Jurkat, Clone E6-1 (cell line): ENCODE data around the gene CNN2.

Source experiments
- DNase-seq: peaks from one replicate; pipeline ENCODE4 v3.0.0-alpha.2; 2011; ENCODE audit warnings: low read depth, low spot score
- H3K4me3 ChIP-seq: 2 replicates; pipeline ENCODE4 v1.5.1; 2011; ENCODE audit warnings: mild to moderate bottlenecking, low read length, control low read depth, moderate library complexity

CNN2 gene

DNA sequence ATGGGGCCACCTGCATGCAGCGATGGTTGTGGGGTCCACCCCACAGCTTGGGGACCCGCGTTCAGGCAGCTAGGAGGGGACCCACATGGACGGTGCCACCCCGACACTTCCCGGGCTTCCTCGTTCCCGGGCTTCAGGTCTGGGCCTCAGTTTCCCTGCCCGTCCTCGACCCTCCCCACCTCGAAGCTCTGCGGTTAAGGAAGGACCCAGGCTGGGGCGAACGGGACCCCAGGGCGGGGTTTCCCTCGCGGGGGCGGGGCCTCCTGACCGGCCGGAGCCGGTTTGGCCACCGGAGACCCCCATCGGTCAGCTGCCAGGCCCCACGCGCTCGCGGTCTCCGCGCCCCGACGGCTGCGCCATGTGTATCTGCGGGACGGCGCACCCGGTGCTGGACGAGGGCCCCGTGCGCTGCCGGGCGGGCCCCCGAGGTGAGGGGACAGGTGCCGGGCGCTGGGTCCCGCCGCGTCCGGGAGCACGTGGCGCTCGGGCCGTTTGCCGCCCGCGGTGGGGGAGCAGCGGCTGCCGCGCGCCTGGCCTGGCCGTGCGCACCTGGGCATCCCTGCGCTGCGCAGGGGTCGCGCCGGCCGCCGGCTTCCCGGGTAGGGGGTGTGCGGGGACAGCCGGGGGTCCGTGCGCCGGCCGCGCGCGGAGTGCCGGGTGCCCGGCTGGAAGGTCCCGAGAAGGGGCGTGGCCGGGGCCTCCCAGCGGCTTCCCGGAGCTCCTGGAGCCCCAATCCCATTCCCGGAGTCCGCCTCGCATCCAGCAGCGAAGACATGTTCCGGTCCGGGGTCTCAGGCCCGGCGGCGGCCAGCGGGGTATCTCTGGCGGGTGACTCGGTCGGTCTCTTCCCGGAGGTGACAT is 44.8 kb downstream of the CNN2 start:
- DNase-seq, result no peak
- no peak overlapping the region for H3K4me3 ChIP-seq

DNA sequence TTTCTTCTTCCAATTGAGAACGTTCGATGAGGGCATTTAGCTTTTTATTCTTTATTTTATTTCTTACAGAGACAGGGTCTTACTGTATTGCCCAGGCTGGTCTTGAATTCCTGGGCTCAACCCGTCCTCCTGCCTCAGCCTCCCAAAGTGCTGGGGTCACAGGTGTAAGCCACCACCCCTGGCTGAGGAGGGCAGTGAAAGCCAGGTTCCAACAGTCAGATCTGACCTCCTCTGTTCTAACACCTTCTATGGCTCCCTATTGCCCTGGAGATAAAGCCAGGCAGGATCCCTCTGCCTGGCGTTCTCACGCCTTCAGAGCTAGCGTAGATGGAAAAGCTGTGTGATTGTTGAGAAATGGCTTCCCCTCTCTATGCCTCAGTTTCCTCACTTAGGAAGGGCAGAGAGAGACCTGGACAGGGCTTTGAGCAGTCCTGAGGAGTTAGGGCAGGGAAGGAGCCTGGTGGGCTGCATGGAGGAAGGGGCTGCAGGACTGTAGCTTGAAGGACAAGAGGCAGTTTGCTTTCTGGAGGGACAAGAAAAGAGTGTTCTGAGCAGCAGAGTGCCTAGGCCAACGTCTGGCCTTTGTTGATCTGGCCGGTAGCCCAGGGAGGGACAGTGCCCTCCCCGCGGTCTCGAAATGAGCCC is 46.1 kb downstream of the CNN2 start:
- DNase-seq, result no peak
- no peak overlapping the region for H3K4me3 ChIP-seq

DNA sequence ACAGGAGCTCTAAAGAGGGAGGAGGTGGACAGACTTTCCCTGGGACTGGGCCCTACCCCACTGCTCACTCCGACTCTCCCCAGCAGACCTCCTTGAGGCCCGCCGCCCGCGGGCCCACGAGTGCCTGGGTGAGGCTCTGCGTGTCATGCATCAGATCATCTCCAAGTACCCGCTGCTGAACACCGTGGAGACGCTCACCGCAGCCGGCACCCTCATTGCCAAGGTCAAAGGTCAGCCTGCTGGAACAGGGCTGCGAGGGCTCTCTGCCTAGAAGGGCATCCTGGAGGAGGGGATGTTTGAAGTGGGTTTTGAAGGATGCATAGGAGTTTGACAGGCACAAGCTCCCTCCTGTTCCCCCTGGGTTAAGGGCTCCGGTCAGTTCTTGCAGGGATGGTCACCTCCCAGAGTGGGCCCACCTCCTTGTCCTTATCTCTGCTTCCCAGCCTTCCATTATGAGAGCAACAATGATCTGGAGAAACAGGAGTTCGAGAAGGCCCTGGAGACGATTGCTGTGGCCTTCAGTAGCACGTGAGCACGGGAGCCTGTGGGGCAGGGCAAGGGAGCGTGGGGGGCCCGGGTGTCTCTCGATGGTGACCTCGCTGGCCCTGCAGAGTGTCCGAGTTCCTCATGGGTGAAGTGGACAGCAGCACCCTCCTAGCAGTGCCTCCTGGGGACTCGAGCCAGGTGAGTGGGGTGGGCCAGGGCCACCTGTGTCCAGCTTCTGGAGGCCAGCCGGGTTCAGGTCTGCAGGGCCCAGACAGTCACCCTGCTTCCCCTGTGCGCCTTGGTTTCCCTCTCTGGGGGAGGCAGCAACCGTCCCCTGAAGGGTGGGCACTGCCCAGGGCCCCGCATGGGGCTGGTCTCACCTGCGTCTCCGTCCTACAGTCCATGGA is 46.9 kb downstream of the CNN2 start:
- no peak overlapping the region for H3K4me3 ChIP-seq
- no peak for DNase-seq

DNA sequence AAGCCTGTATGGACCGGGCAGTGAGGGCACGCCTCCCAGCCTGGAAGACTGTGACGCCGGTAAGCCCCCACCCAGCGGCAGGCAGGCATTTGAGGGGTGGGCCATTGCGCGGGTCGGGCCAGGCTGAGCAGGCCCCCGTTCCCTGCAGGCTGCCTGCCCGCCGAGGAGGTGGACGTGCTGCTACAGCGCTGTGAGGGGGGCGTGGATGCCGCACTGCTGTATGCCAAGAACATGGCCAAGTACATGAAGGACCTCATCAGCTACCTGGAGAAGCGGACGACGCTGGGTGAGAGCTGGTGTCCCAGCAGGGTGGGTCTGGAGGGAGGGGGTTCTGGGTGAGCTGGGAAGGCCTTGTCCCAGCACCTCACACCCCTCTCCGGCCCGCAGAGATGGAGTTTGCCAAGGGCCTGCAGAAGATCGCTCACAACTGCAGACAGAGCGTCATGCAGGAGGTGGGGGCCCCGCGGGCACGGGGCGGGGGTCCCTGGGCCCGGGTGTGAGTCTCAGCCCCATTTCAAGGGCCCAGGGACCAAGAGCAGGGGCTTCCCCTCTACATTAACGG is 47.6 kb downstream of the CNN2 start:
- H3K4me3 ChIP-seq, result peak overlapping the region; percentile 36
- DNase-seq, result no peak

DNA sequence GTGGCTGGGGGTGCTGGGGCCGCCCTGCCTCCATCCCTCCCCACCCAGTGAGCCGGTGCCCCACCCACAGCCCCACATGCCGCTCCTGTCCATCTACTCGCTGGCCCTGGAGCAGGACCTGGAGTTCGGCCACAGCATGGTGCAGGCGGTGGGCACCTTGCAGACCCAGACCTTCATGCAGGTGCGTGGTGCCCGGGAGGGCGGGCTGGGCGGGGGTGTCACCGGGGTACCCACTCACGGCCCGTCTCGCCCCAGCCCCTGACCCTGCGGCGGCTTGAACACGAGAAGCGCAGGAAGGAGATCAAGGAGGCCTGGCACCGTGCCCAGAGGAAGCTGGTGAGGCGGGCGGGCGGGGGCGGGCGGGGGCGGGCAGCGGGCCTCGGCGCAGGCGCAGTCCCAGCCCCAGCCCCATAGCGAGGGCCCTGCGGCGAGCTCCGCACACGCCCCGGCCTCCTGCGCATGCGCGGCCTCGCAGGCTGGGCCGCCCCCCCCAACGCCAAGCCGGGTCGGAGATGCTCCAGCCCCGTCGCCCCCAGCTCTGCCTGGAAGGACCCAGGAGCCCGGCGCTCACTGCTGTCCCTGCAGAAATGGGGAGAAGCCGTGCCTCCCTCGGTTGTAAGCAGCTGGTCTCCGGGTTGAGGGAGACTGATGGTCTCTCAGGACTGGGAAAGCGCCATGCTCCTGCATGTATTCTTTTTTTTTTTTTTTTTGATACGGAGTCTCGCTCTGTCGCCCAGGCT is 48.3 kb downstream of the CNN2 start:
- DNase-seq, result peak; percentile 86
- H3K4me3 ChIP-seq, result peak overlapping the region; percentile 47

DNA sequence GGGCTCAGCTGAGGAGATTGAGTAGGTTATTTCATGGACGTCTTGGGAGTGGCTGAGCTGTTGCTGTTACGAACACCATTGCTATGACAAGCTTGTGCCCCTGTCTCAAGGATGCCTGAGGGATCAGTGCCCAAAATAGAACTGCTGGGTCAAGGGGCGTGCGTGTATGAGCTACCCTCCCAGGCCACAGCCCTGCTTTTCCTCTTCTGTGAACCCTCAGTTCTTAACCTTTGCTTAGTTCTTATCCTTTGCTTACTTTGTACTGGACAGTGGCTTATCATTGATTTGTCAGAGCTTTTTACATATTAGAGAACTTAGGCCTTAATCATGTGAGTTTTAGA is 49.6 kb downstream of the CNN2 start:
- no peak overlapping the region for H3K4me3 ChIP-seq
- DNase-seq, result no peak

DNA sequence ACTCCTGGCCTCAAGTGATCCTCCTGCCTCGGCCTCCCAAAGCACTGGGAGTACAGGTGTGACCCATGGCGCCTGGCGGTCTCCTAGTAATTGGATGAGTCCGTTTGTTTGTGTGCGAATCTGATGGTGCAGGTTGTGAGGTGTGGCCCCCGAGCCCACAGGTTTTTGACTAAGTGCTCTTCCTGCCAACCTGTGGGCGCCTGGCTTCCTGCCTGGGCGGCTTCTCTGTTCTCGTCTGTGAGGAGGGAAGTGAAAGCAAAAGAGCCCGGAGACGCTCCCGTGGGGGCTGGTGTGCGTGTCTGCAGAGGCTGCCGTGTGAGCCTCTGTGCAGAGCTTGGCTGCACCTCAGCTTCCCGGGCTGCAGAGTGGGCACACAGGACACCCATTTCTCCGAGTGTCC is 50.5 kb downstream of the CNN2 start:
- peak overlapping the region; percentile 38 for H3K4me3 ChIP-seq
- DNase-seq, result peak; percentile 95

DNA sequence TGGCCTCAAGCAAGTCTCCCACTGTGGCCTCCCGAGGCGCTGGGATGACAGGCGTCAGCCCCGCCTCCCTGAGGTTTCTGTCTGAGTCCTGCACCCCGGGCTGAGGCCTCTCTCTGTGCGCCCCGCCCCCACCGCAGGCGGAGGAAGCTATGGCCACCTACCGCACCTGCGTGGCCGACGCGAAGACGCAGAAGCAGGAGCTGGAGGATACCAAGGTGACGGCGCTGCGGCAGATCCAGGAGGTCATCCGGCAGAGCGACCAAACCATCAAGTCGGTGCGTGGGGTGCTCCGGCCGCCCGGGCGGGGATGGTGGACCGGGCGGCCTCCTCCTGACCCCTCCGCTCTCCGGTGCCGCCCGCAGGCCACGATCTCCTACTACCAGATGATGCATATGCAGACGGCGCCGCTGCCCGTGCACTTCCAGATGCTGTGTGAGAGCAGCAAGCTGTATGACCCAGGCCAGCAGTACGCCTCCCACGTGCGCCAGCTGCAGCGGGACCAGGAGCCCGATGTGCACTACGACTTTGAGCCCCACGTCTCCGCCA is 53.2 kb downstream of the CNN2 start:
- H3K4me3 ChIP-seq, result no peak overlapping the region
- DNase-seq, result no peak

DNA sequence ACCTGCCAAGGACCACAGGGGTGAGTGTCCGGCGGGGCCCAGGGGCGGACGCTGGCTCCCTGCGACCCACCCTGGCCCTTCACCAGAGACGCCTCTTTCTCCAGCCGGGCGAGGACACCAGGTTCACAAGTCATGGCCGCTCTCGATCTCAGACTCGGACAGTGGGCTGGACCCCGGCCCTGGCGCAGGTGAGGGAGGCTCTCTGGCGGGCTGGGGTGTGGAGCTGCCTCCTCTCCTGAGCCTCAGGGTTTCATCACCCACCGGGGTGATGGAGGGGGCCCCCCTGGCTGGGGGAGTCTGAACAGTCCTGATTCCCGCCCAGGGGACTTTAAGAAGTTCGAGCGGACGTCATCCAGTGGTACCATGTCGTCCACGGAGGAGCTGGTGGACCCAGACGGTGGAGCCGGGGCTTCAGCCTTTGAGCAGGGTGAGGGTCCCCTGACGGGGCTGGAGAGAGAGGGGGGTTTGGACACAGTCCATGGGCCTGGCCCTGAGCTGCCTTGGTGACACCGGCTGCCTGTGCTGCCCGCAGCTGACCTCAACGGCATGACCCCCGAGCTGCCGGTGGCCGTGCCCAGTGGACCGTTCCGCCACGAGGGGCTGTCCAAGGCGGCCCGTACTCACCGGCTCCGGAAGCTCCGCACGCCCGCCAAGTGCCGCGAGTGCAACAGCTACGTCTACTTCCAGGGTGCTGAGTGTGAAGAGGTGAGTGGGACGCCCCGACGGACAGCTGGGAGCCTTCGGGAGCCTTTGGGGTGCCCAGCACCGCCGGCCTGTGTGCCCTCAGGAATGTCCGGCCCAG is 54.2 kb downstream of the CNN2 start:
- no peak overlapping the region for H3K4me3 ChIP-seq
- no peak for DNase-seq

DNA sequence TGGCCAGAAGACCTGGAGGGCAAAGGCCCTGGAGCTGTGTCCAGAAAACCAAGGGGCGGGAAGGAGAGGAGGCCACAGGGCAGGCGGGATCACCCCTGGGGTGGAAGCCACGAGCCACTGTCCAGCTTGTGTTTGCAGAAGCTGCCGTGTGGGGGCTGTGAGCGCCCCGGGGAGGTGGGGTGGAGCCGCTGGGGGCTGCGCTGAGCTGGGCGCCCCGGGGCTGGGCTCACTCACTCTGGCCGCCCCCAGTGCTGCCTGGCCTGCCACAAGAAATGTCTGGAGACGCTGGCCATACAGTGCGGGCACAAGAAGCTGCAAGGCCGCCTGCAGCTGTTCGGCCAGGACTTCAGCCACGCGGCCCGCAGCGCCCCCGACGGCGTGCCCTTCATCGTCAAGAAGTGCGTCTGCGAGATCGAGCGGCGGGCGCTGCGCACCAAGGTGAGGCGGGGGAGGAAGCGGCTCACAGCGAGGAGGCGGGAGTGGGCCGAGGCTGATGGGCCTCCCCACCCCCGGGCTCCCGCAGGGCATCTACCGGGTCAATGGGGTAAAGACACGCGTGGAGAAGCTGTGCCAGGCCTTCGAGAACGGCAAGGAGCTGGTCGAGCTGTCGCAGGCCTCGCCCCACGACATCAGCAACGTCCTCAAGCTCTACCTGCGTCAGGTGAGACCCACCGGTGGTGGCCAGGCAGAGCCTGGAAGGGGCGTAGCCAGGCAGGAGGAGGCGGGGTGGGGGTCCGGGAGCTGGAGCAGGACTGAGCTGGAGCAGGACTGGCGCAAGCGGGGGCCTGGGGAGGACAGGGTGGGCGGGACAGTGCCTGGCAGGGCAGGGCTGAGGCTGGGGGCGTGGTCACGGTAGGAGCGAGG is 55.1 kb downstream of the CNN2 start:
- DNase-seq, result no peak
- no peak overlapping the region for H3K4me3 ChIP-seq

DNA sequence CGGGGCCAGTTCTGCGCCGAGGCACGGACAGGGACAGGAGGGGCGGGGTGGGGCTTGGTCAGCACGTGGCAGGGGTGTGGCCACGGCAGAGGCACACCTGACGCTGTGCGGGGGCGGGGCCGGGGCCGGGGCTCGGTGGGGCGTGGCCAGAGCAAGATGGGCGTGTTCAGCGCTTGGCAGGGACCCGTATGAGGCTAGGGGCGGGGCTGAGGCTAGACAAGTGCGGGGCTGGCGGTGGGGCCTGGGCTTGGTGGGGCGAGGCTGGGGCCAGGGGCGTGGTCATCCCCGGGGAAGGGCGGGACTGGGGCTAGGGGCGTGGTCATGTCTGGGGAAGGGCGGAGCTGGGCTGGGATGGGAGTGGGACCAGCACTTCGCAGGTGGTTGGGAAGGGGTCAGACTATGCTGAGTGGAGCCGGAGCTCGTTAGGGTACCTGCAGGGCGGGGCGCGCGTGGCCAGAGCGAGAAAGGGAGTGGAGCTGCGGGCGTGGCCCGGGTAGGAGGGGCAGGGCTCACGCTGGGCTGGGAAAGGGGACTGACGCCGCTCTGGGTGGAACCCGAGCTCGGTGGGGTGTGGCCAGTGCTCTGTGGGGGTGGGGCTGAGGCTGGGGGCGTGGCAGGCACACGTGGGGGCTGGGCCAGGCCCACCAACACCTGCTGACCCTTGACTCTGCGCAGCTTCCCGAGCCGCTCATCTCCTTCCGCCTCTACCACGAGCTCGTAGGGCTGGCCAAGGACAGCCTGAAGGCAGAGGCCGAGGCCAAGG is 55.9 kb downstream of the CNN2 start:
- DNase-seq, result peak; percentile 62
- H3K4me3 ChIP-seq, result no peak overlapping the region

DNA sequence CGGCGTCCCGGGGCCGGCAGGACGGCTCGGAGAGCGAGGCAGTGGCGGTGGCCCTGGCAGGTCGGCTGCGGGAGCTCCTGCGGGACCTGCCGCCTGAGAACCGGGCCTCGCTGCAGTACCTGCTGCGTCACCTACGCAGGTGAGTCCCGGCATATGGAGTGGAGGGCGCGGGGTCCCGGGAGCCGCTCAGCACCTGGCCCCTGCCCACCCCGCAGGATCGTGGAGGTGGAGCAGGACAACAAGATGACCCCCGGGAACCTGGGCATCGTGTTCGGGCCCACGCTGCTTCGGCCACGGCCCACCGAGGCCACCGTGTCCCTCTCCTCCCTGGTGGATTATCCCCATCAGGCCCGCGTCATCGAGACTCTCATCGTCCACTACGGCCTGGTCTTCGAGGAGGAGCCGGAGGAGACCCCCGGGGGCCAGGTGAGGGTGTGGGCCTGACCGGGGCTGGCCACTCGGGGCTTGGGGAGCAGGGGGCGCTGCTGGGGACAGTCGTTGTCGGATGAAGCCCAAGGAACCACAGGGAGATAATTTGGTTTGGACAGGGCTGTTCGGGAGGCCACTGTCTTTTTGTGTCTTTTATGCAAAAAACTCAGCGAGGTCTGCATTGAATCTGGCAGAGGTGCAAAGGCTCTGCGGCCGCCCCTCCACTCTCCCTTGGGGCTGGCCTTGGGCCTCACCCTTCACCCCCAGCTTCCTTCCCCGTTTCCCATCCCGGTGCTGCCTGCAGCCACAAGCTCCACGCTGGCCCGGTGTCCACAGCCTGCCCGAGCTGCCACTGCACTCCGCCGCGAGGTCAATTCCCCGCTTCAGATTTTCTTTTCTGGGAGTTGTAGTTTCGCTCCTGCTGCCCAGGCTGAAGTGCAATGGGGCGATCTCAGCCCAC is 56.8 kb downstream of the CNN2 start:
- no peak overlapping the region for H3K4me3 ChIP-seq
- DNase-seq, result no peak

DNA sequence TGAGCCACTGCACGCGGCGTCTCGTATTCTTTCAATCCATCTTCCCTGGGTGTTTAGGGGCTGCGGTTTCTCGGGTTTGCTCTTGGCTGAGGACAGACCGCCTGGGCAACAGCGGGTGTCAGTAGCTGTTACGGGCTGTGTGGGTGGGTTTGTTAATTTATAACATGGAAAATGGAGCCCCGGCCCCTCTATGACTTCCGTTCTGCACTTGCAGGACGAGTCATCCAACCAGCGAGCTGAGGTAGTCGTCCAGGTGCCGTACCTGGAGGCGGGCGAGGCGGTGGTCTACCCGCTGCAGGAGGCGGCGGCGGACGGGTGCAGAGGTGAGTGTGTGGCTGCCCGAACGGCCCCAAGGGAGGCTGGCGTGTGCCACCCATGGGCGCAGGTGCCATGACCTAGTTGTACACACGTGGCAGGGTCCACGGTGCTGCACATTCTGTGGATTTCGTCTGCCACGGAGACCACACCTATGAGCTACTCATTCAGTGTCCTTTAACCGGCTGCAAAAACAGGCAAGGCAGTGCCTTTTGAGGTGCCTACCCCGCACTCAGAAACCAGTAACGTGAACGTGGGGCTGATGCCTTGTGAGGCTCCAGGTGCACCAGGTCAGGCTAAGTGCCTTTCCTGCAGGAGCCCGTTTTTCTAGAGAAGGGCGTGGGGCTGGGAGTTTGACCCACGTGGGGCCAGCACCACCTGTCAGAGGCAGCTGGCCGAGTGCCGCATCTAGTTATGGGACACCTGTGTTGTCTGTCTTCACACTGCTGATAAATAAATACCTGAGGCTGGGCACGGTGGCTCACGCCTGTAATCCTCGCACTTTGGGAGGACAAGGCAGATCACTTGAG is 57.8 kb downstream of the CNN2 start:
- H3K4me3 ChIP-seq, result no peak overlapping the region
- DNase-seq, result no peak

DNA sequence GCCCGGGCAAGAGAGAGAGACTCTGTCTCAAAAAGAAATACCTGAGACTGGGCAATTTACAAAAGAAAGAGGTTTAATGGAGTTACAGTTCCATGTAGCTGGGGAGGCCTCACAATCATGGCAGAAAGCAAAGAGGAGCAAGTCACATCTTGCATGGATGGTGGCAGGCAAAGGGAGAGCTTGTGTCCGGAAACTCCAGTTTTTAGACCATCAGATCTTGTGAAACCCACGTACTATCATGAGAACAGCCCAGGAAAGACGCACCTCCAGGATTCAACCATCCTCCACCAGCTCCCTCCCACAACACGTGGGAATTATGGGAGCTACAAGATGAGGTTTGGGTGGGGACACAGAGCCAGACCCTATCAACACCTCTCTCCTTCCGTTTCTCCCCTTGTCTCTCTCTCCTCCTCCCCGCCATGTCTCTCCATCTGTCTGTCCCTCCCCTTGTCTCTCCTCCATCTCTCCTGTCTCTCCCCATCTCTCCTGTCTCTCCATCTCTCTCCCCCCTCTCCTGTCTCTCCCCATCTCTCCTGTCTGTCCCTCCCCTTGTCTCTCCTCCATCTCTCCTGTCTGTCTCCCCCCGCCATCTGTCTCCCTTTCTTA is 58.7 kb downstream of the CNN2 start:
- no peak overlapping the region for H3K4me3 ChIP-seq
- no peak for DNase-seq
